DOHH2 (cell line): ENCODE results near the gene TREH.

Experiments
- EZH2phosphoT487 ChIP-seq: fragments of 200-600 bp; sonication (generic); IDR thresholded peaks from 2 replicates; pipeline ENCODE4 v1.6.1; 2017; ENCODE audit warnings: borderline replicate concordance, mild to moderate bottlenecking, antibody characterized with exemption, low read length, moderate library complexity, mixed read lengths
- TF ChIP-seq, protein P1 (sequence below): fragments of 200-600 bp; sonication (generic); IDR thresholded peaks from one replicate; pipeline ENCODE4 v1.5.1; 2014; ENCODE audit warnings: antibody characterized with exemption, mild to moderate bottlenecking, low read depth, low read length; ENCODE audit not compliant: poor library complexity, severe bottlenecking

DNA sequence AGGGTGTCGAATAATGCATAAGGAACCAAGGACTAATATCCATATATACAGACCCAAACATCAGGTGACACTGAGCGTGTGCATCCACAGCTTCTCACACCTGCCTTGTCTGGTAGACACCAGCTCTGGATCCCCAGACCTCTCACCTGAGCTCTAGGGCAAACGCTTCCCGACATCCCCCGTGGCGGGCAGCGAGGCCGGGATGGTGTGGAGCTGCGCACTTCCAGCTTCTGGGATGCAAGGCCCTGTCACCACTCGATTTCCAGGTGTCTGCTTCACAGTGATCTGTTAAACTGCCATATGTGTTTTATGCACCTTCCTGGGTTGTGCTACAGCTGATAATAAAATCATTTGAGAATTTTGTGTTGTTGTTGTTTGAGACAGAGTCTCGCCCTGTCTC is 15.3 kb upstream of the TREH start:
- TF ChIP-seq, protein P1, sequence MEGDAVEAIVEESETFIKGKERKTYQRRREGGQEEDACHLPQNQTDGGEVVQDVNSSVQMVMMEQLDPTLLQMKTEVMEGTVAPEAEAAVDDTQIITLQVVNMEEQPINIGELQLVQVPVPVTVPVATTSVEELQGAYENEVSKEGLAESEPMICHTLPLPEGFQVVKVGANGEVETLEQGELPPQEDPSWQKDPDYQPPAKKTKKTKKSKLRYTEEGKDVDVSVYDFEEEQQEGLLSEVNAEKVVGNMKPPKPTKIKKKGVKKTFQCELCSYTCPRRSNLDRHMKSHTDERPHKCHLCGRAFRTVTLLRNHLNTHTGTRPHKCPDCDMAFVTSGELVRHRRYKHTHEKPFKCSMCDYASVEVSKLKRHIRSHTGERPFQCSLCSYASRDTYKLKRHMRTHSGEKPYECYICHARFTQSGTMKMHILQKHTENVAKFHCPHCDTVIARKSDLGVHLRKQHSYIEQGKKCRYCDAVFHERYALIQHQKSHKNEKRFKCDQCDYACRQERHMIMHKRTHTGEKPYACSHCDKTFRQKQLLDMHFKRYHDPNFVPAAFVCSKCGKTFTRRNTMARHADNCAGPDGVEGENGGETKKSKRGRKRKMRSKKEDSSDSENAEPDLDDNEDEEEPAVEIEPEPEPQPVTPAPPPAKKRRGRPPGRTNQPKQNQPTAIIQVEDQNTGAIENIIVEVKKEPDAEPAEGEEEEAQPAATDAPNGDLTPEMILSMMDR, result no peak
- no peak for TF ChIP-seq EZH2phosphoT487
